DMS53 treated with DMSO at 0.1 percent for 48 hours (cell line): ENCODE results near the gene ZNF578.
"Not testable (repeated sequence)": the region's sequence is repeated elsewhere in the genome, so short reads cannot be mapped to it uniquely, and the experiment has no call there.

Source experiments
- DNase-seq: peaks from one replicate; lab custom pipeline; 2025; ENCODE audit not compliant: unreplicated experiment; lab: John Stamatoyannopoulos, UW

ZNF578 gene

DNA sequence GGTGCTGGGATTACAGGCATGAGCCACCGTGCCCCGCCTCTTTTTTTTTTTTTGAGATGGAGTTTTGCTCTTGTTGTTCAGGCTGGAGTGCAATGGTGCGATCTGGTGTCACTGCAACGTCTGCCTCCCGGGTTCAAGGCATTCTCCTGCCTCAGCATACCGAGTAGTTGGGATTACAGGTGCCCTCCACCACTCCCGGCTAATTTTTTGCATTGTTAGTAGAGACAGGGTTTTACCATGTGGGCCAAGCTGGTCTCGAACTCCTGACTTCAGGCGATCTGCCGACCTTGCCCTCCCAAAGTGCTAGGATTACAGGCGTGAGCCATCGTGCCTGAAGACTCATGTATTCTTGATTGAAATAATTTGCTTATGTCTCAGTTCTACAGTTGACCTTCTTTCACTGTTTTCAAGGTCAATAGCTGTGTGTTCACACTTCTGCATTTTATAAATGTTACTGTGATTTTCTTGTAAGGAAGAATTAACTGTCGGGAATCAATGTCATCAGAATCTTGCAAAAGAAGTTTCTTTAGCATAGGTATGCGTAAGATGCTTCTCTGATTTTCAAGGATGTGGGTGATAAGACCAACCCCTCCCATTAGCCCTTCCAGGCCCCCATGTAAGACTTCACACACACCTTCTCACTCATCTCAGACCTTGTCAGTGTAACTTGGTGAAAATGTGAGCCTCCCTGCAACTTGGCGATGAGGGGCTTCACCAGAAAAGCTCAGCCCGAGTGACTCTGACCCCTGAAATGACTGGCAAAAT, 104.1 kb downstream of the ZNF578 start:
- no peak for DNase-seq

DNA sequence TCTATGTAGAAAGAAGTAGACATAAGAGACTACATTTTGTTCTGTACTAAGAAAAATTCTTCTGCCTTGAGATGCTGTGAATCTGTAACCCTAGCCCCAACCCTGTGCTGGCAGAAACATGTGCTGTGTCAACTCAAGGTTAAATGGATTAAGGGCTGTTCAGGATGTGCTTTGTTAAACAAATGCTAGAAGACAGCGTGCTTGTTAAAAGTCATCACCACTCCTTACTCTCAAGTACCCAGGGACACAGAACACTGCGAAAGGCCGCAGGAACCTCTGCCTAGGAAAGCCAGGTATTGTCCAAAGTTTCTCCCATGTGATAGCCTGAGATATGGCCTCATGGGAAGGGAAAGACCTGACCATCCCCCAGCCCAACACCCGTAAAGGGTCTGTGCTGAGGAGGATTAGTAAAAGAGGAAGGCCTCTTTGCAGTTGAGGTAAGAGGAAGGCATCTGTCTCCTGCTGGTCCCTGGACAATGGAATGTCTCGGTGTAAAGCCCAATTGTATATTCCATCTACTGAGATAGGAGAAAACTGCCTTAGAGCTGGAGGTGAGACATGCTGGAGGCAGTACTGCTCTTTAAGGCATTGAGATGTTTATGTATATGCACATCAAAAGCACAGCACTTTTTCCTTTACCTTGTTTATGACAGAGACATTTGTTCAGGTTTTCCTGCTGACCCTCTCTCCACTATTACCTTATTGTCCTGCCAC, 105.5 kb downstream of the ZNF578 start:
- DNase-seq, result not testable (repeated sequence)

DNA sequence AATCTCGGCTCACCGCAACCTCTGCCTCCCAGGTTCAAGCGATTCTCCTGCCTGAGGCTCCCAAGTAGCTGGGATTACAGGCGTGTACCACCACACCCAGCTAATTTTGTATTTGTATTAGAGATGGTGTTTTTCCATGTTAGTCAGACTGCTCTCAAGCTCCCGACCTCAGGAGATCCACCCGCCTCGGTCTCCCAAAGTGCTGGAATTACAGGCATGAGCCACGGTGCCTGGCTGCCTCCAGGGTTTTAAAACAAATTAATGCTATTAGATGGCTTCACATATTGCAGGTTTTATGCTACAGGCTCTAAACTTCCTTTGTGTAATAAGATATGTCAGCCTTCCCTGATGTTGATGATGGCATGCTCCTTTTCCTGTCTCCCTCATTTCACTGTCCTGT, 108.3 kb downstream of the ZNF578 start:
- not testable (repeated sequence) for DNase-seq
